Measurements from ENCODE around the gene HTRA3. TPM values are rescaled to one million over a fixed set of nuclear protein-coding genes. Genes with fewer than 3 reads are reported as not detected.

HTRA3 gene
- total RNA-seq, 1 experiment from 2014 or later = 3.8 TPM

Other genes with a start within 250 kb of the HTRA3 start
- 1.6 and 1.9 TPM in 2 replicates for gene ABLIM2, start 110.9 kb upstream of the HTRA3 start, total RNA-seq (2014; rRNA removed; shearing (Covaris generic))
- 0.59 and 2.2 TPM in 2 replicates for gene SH3TC1, start 70.5 kb upstream of the HTRA3 start, total RNA-seq (2014; rRNA removed; shearing (Covaris generic))
- 24.4 and 40.8 TPM in 2 replicates for gene ACOX3, start 171.0 kb downstream of the HTRA3 start, total RNA-seq (2014; rRNA removed; shearing (Covaris generic))
- 35.5 and 42.2 TPM in 2 replicates for gene TRMT44, start 171.0 kb downstream of the HTRA3 start, total RNA-seq (2014; rRNA removed; shearing (Covaris generic))

All from H7 (cell line).